Measurements from ENCODE around the gene CHRDL2.

CHRDL2 gene

GRCh38 chr11:74717221-74717969 is 13.8 kb downstream of the CHRDL2 start:
- ChIA-PET CTCF (interaction anchor here (1.0 kb wide), 1 partner anchor 15 kb away, joined by 3 read pairs; no protein-coding TSS in a partner anchor), POLR2A (no interaction called here)
- TF ChIP-seq SUZ12 (IDR thresholded peaks at IDR 0.05) (no peak), ZNF384 (IDR thresholded peaks at IDR 0.05) (no peak), PKNOX1 (IDR thresholded peaks at IDR 0.05) (no peak), L3MBTL2 (conservative IDR thresholded peaks at IDR 0.05) (no peak), NFRKB (IDR thresholded peaks at IDR 0.05) (no peak), FOXA1 (IDR thresholded peaks at IDR 0.05) (no peak), HDGF (IDR thresholded peaks at IDR 0.05; ENCODE audit: borderline replicate concordance) (no peak), ELF4 (IDR thresholded peaks at IDR 0.05) (no peak), FOXK2 (IDR thresholded peaks at IDR 0.05) (no peak), CTBP1 (IDR thresholded peaks at IDR 0.05; ENCODE audit: borderline replicate concordance) (no peak), ARNT (IDR thresholded peaks at IDR 0.05) (no peak), LEF1 (IDR thresholded peaks at IDR 0.05; ENCODE audit: borderline replicate concordance) (no peak)
- DNase-seq (ENCODE audit: extremely low spot score) = no peak

- no peak for DNase-seq (ENCODE audit: extremely low spot score)
- TF ChIP-seq BHLHE40 (IDR thresholded peaks at IDR 0.05; ENCODE audit: borderline replicate concordance) = no peak
- TF ChIP-seq CTBP1 (IDR thresholded peaks at IDR 0.05; ENCODE audit: borderline replicate concordance) = no peak
- no peak for TF ChIP-seq NFRKB (IDR thresholded peaks at IDR 0.05)
- no peak for TF ChIP-seq ZNF384 (IDR thresholded peaks at IDR 0.05)
- TF ChIP-seq TARDBP (IDR thresholded peaks at IDR 0.05) = no peak
- TF ChIP-seq L3MBTL2 (conservative IDR thresholded peaks at IDR 0.05) = no peak
- TF ChIP-seq PKNOX1 (IDR thresholded peaks at IDR 0.05) = no peak
- TF ChIP-seq ELF4 (IDR thresholded peaks at IDR 0.05) = no peak
- no peak for TF ChIP-seq SUZ12 (IDR thresholded peaks at IDR 0.05)
- no peak for TF ChIP-seq LEF1 (IDR thresholded peaks at IDR 0.05; ENCODE audit: borderline replicate concordance)
- no peak for TF ChIP-seq SP1 (IDR thresholded peaks at IDR 0.05)
- TF ChIP-seq HDGF (IDR thresholded peaks at IDR 0.05; ENCODE audit: borderline replicate concordance) = no peak
- no peak for TF ChIP-seq ARNT (IDR thresholded peaks at IDR 0.05)
- POLR2A ChIA-PET = no interaction called here
- CTCF ChIA-PET = interaction anchor here (0.9 kb wide), 1 partner anchor 25 kb away, joined by 3 read pairs; no protein-coding TSS in a partner anchor
Observed at GRCh38 chr11:74714904-74715303, 16.3 kb downstream of the CHRDL2 start.

- TF ChIP-seq PKNOX1 (IDR thresholded peaks at IDR 0.05) (no peak), ZNF384 (IDR thresholded peaks at IDR 0.05) (no peak)
- ChIA-PET POLR2A (no interaction called here), CTCF (no interaction called here)
- no peak for DNase-seq (ENCODE audit: extremely low spot score)
Observed at GRCh38 chr11:74713686-74714085, 17.5 kb downstream of the CHRDL2 start.

- CTCF ChIA-PET = interaction anchor here (0.6 to 2.0 kb wide), 5 partner anchors 8 to 260 kb away, joined by 3 to 8 read pairs (median 3); no protein-coding TSS in a partner anchor
Observed at GRCh38 chr11:74710281-74710938, 20.8 kb downstream of the CHRDL2 start.

GRCh38 chr11:74709175-74709574 is 22.1 kb downstream of the CHRDL2 start:
- CTCF ChIA-PET = no interaction called here
- no peak for DNase-seq (ENCODE audit: extremely low spot score)
- TF ChIP-seq TARDBP (IDR thresholded peaks at IDR 0.05) (no peak), ZNF384 (IDR thresholded peaks at IDR 0.05) (no peak)
- POLR2A ChIA-PET = no interaction called here

More at GRCh38 chr11:74710281-74710938, 20.8 kb downstream of the CHRDL2 start:
- POLR2A ChIA-PET = interaction anchor here (0.5 to 1.5 kb wide), 3 partner anchors 8 to 217 kb away, joined by 3 read pairs; no protein-coding TSS in a partner anchor
- TF ChIP-seq TARDBP (IDR thresholded peaks at IDR 0.05) (no peak), PKNOX1 (IDR thresholded peaks at IDR 0.05) (no peak), NFRKB (IDR thresholded peaks at IDR 0.05) (no peak), HDGF (IDR thresholded peaks at IDR 0.05; ENCODE audit: borderline replicate concordance) (no peak), ZNF384 (IDR thresholded peaks at IDR 0.05) (no peak), SUZ12 (IDR thresholded peaks at IDR 0.05) (no peak), BHLHE40 (IDR thresholded peaks at IDR 0.05; ENCODE audit: borderline replicate concordance) (no peak), ELF4 (IDR thresholded peaks at IDR 0.05) (no peak), CTBP1 (IDR thresholded peaks at IDR 0.05; ENCODE audit: borderline replicate concordance) (no peak), ARNT (IDR thresholded peaks at IDR 0.05) (no peak), FOXM1 (IDR thresholded peaks at IDR 0.05; ENCODE audit: borderline replicate concordance) (no peak), FOXK2 (IDR thresholded peaks at IDR 0.05) (no peak), SP1 (IDR thresholded peaks at IDR 0.05) (no peak)
- DNase-seq (ENCODE audit: extremely low spot score) = no peak
